Smooth muscle cell (in vitro differentiated cells): Measurements from ENCODE around the gene DBNL. TPM values are rescaled to one million over a fixed set of nuclear protein-coding genes. Genes with fewer than 3 reads are reported as not detected.

Source experiments
- DNase-seq: peaks from one replicate; lab custom pipeline; 2025; ENCODE audit not compliant: unreplicated experiment; lab: John Stamatoyannopoulos, UW
- H2AFZ ChIP-seq: fragments of 200-600 bp; sonication (generic); 2 replicates; pipeline ENCODE4 v1.6.0; 2016; ENCODE audit warnings: antibody characterized with exemption, low read depth, mild to moderate bottlenecking
- H3F3A ChIP-seq: fragments of 200-600 bp; sonication (generic); 2 replicates; pipeline ENCODE4 v1.6.0; 2017; ENCODE audit warnings: antibody characterized with exemption, low read depth
- H3K27ac ChIP-seq: fragments of 200-600 bp; sonication (generic); 2 replicates; pipeline ENCODE4 v1.5.1; 2016; ENCODE audit warnings: low read depth, mild to moderate bottlenecking
- H3K27me3 ChIP-seq: fragments of 200-600 bp; sonication (generic); 2 replicates; pipeline ENCODE4 v1.6.1; 2016; ENCODE audit warnings: low read depth, mild to moderate bottlenecking
- H3K36me3 ChIP-seq: fragments of 200-600 bp; sonication (generic); 2 replicates; pipeline ENCODE4 v1.5.1; 2016; ENCODE audit warnings: low read depth
- H3K4me1 ChIP-seq: fragments of 200-600 bp; sonication (generic); 2 replicates; pipeline ENCODE4 v1.5.1; 2016; ENCODE audit warnings: low read depth
- H3K4me2 ChIP-seq: fragments of 200-600 bp; sonication (generic); 2 replicates; pipeline ENCODE4 v1.6.0; 2016; ENCODE audit warnings: mild to moderate bottlenecking
- H3K4me3 ChIP-seq: fragments of 200-600 bp; sonication (generic); 2 replicates; pipeline ENCODE4 v1.5.1; 2016; ENCODE audit warnings: mild to moderate bottlenecking
- H3K79me2 ChIP-seq: fragments of 200-600 bp; sonication (generic); 2 replicates; pipeline ENCODE4 v1.6.0; 2016; ENCODE audit warnings: low read depth, mild to moderate bottlenecking
- H3K9ac ChIP-seq: fragments of 200-600 bp; sonication (generic); 2 replicates; pipeline ENCODE4 v1.6.0; 2016; ENCODE audit warnings: low read depth
- H3K9me3 ChIP-seq: fragments of 200-600 bp; sonication (generic); replicated peaks from 2 replicates; pipeline ENCODE4 v1.5.1; 2016; ENCODE audit warnings: low read depth
- H4K20me1 ChIP-seq: fragments of 200-600 bp; sonication (generic); 2 replicates; pipeline ENCODE4 v1.6.0; 2016; ENCODE audit warnings: low read depth
- CTCF ChIP-seq: fragments of 200-600 bp; sonication (generic); IDR thresholded peaks from 2 replicates; pipeline ENCODE4 v1.5.1; 2017; ENCODE audit warnings: borderline replicate concordance, mild to moderate bottlenecking, antibody characterized with exemption; ENCODE audit not compliant: insufficient read depth, poor library complexity, severe bottlenecking
- WGBS: methylation state at CpG from one replicate; pipeline ENCODE4 v1.1.7; 2016; ENCODE audit warnings: low lambda C conversion rate; 5-methylcytosine and 5-hydroxymethylcytosine counted together
- polyA plus RNA-seq: library from polyadenylated mRNA; unstranded; fragments of >200 nt; fragmentation: Nextera tagmentation; extraction: Ambion mirVana; gene quantifications from 2 replicates; pipeline ENCODE4 v1.2.1, GENCODE V29; 2016
- total RNA-seq: library from RNA; depleted of rRNA; stranded (reverse); fragments of >200 nt; gene quantifications from 2 replicates; pipeline ENCODE4 v1.2.3, GENCODE V29; 2014

DBNL gene
- total and polyA plus RNA-seq, 2 experiments from 2014 or later, result 55.1 to 98.4 TPM

- H3K9me3 ChIP-seq, result no peaks in the 10 kb centered on the region
- no peak overlapping the region for H3K4me2 ChIP-seq
- peaks cover 5% of the 10 kb centered on the region for H3F3A ChIP-seq
- H3K79me2 ChIP-seq, result no peaks in the 10 kb centered on the region
- DNase-seq, result no peak
- WGBS, result 89% methylated on average over 5 of the region's 8 CpGs
- H4K20me1 ChIP-seq, result no peaks in the 10 kb centered on the region
- H3K36me3 ChIP-seq, result no peaks in the 10 kb centered on the region
- H3K9ac ChIP-seq, result no peak overlapping the region
- no peak for TF ChIP-seq CTCF
- no peaks in the 10 kb centered on the region for H3K4me1 ChIP-seq
- no peak overlapping the region for H3K27ac ChIP-seq
- H3K27me3 ChIP-seq, result no peaks in the 10 kb centered on the region
- no peak overlapping the region for H2AFZ ChIP-seq
- H3K4me3 ChIP-seq, result no peak overlapping the region
These were observed 51.9 kb downstream of the DBNL start for GRCh38 chr7:44096326-44096881.

GRCh38 chr7:44097064-44097932 lies 52.8 kb downstream of the DBNL start:
- peaks cover 11% of the 10 kb centered on the region for H3F3A ChIP-seq
- H4K20me1 ChIP-seq, result no peaks in the 10 kb centered on the region
- no peak overlapping the region for H3K9ac ChIP-seq
- no peaks in the 10 kb centered on the region for H3K27me3 ChIP-seq
- no peaks in the 10 kb centered on the region for H3K79me2 ChIP-seq
- no peak overlapping the region for H3K4me3 ChIP-seq
- no peaks in the 10 kb centered on the region for H3K36me3 ChIP-seq
- no peak overlapping the region for H2AFZ ChIP-seq
- no peak overlapping the region for H3K27ac ChIP-seq
- DNase-seq, result no peak
- no peaks in the 10 kb centered on the region for H3K9me3 ChIP-seq
- TF ChIP-seq CTCF, result no peak
- WGBS, result 88% methylated on average over 9 of the region's 9 CpGs
- H3K4me1 ChIP-seq, result no peaks in the 10 kb centered on the region
- no peak overlapping the region for H3K4me2 ChIP-seq

- WGBS, result 95% methylated on average over 6 of the region's 6 CpGs
These were observed 53.9 kb downstream of the DBNL start for GRCh38 chr7:44098092-44099068.

More at GRCh38 chr7:44098092-44099068, 53.9 kb downstream of the DBNL start:
- Histone ChIP-seq H3K4me1 (no peaks in the 10 kb centered on the region), H3K4me3 (no peak overlapping the region), H2AFZ (no peak overlapping the region), H3K9ac (no peak overlapping the region), H3F3A (peaks cover 20% of the 10 kb centered on the region), H3K36me3 (no peaks in the 10 kb centered on the region), H3K9me3 (no peaks in the 10 kb centered on the region), H3K27me3 (no peaks in the 10 kb centered on the region), H3K4me2 (no peak overlapping the region), H3K27ac (no peak overlapping the region), H3K79me2 (no peaks in the 10 kb centered on the region), H4K20me1 (no peaks in the 10 kb centered on the region)
- no peak for DNase-seq
- TF ChIP-seq CTCF, result no peak
